Measurements from ENCODE around the gene VAMP8. TPM values are rescaled to one million over a fixed set of nuclear protein-coding genes. Genes with fewer than 3 reads are reported as not detected.
"Not testable (repeated sequence)": the region's sequence is repeated elsewhere in the genome, so short reads cannot be mapped to it uniquely, and the experiment has no call there.

VAMP8 gene
- total and polyA plus RNA-seq, 2 donors = 14.8 to 89.9 TPM

- Histone ChIP-seq H3K27ac (ENCODE audit: low read depth) (no peak overlapping the region), H3K4me1 (ENCODE audit: insufficient read depth) (no peaks in the 10 kb centered on the region), H3K36me3 (ENCODE audit: insufficient read depth) (peaks cover 4% of the 10 kb centered on the region), H3K4me3 (ENCODE audit: low read depth, low read length) (no peak overlapping the region)
- 70% methylated on average over 9 of the region's 9 CpGs for WGBS
- peak; percentile 56 for DNase-seq (ENCODE audit: extremely low spot score)
These were observed 25.4 kb upstream of the VAMP8 start for GRCh38 chr2:85551698-85552678.

DNA sequence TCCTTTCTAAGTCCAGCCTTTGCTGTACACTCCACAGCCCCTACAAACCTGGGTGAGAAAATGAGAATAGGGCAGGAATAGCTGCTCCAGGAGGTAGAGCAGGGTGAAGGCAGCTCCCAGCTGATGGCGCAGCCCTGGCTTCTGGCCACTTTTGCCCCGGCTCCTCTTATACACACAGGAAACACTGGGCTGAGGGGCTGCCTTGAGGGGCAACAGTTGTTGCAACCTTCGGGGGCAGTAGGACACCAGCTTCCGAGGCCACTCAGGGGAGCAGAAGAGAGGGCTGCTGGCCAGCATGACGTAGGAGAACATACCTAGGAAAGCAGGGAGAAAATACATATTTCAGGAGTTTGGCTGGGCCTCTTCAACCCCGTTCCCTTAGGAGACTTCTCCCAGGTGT lies 24.2 kb upstream of the VAMP8 start:
- Histone ChIP-seq H3K4me1 (ENCODE audit: insufficient read depth) (no peaks in the 10 kb centered on the region), H3K36me3 (ENCODE audit: insufficient read depth) (peaks cover 4% of the 10 kb centered on the region), H3K4me3 (ENCODE audit: low read depth, low read length) (no peak overlapping the region), H3K27ac (ENCODE audit: low read depth) (no peak overlapping the region)
- no peak for DNase-seq (ENCODE audit: extremely low spot score)
- WGBS = 77% methylated on average over 6 of the region's 6 CpGs

DNA sequence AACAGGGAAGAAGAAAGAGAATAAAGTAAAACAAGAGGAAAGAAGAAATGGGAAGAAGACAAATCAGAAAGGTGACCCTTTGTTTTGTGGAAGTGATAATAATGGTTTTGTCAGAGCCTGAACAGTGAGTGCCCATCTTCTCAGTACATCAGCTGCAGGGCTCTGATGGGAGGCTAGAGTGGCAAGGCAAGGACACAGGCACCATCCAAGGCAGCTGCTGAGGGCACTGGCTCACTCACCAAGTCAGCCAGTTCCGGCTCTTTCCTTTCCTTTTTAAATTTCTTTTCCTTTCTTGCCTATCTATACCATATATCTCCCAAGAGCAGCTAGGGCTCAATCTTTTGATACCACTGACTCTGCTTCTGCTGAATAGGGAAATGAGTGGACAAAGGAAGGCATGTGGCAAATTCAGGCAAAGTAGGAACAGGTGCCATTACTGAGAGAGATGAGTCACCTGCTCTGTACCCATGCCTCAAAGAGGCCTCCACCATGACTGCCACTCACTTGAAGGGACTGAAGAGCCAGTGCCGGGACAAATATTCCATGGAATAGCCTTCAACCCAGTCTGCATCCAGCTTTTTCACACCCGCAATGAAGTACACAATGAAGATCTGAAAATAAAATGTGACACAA lies 22.3 kb upstream of the VAMP8 start:
- Histone ChIP-seq H3K4me3 (ENCODE audit: low read depth, low read length) (no peak overlapping the region), H3K4me1 (ENCODE audit: insufficient read depth) (peaks cover 2% of the 10 kb centered on the region), H3K27ac (ENCODE audit: low read depth) (no peak overlapping the region), H3K36me3 (ENCODE audit: insufficient read depth) (peaks cover 4% of the 10 kb centered on the region)
- WGBS = 92% methylated on average over 3 of the region's 3 CpGs
- no peak for DNase-seq (ENCODE audit: extremely low spot score)

- H3K4me3 ChIP-seq (ENCODE audit: low read depth, low read length) = no peak overlapping the region
- H3K36me3 ChIP-seq (ENCODE audit: insufficient read depth) = peaks cover 3% of the 10 kb centered on the region
- no peak for DNase-seq (ENCODE audit: extremely low spot score)
- 92% methylated on average over 5 of the region's 5 CpGs for WGBS
- H3K4me1 ChIP-seq (ENCODE audit: insufficient read depth) = peaks cover 2% of the 10 kb centered on the region
- H3K27ac ChIP-seq (ENCODE audit: low read depth) = no peak overlapping the region
These were observed 20.3 kb upstream of the VAMP8 start for GRCh38 chr2:85557130-85557529.

GRCh38 chr2:85558160-85558559 lies 19.2 kb upstream of the VAMP8 start:
- WGBS = 91% methylated on average over 1 of the region's 1 CpG
- Histone ChIP-seq H3K27ac (ENCODE audit: low read depth) (no peak overlapping the region), H3K4me3 (ENCODE audit: low read depth, low read length) (no peak overlapping the region), H3K4me1 (ENCODE audit: insufficient read depth) (peaks cover 2% of the 10 kb centered on the region), H3K36me3 (ENCODE audit: insufficient read depth) (peaks cover 1% of the 10 kb centered on the region)
- no peak for DNase-seq (ENCODE audit: extremely low spot score)

DNA sequence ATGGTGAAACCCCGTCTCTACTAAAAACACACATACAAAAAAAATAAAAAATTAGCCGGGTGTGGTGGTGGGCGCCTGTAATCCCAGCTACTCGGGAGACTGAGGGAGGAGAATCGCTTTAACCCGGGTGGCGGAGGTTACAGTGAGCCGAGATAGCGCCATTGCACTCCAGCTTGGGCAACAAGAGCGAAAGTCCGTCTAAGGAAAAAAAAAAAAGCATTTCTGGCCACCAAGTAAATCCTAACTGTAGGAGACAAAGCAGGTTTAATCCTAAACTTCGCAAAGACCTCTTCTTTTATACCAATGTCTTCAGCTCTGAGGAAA lies 17.0 kb upstream of the VAMP8 start:
- not testable (repeated sequence) for H3K4me1 ChIP-seq (ENCODE audit: insufficient read depth); H3K27ac ChIP-seq (ENCODE audit: low read depth); H3K36me3 ChIP-seq (ENCODE audit: insufficient read depth); DNase-seq (ENCODE audit: extremely low spot score)
- WGBS = 83% methylated on average over 12 of the region's 12 CpGs
- H3K4me3 ChIP-seq (ENCODE audit: low read depth, low read length) = peak overlapping the region; percentile 82

DNA sequence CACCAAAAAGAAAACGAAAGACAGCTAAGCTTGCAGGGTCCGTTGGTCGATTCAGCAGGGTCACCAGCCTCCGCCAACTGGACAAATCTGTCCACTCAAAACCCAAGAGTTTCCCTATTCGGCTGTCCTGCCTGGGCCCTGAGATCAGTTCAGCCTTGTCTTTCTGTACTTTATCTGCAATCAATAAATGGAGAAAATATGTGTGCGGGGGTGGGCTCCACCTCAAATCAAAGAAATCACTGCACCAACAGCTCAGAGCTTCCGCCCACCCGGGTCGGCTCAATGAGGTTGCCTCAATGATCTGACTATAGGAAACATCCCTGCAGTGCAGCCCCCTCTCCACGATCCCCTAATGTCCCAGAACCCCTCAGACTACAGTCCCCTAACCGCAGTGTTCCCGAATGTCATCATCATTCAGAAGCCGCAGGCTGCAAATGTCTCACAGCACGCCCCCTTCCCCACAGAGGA lies 16.5 kb upstream of the VAMP8 start:
- no peaks in the 10 kb centered on the region for H3K36me3 ChIP-seq (ENCODE audit: insufficient read depth)
- peak overlapping the region; percentile 60 for H3K27ac ChIP-seq (ENCODE audit: low read depth)
- WGBS = 2% methylated on average over 14 of the region's 14 CpGs
- DNase-seq (ENCODE audit: extremely low spot score) = no peak
- H3K4me3 ChIP-seq (ENCODE audit: low read depth, low read length) = peak overlapping the region; percentile 82
- peaks cover 2% of the 10 kb centered on the region for H3K4me1 ChIP-seq (ENCODE audit: insufficient read depth)

DNA sequence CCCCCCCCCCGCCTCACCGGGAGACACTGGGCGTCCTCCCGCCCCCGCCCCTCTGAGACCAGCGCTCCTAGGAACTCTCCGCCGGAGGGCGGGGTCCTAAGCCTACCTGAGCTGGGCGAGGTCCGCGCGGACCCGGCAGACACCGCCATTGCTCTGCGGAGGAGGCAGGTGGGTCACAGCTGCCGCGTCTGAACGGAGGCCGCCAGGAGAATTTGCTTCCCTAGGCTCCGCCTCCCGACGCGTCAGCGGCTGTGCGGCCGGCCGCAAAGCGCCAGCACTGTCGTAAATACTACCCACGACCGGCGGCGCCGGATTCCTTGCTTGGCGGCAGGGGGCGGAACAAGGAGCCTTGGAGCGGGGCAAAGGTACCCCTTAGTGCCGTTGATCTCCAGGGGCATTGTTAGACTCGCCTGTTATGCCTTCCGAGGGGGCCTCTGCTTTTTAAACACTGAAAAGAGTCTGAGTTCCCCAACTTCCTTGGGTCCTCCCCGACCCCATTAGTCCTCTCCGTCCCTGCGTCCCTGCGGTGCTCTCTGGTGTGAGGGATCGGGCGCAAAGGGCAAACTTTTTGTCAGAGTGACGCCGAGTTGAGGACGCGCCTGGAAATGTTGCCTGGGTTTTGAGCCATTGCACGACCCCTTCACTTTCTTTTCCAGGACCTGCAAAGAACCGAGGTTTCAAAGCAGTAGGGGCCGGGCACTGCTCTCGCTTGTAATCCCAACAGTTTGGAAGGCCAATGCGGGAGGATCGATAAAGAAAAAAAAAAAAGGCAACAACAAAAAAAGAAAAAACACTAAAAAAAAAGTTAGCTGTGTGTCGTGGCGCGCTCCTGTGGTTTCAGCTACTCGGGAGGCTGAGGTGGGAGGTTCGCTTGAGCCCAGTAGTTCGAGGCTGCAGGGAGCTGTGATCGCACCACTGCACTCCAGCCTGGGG lies 15.8 kb upstream of the VAMP8 start, which contains the start of gene GGCX:
Gene GGCX (minus strand): TSS at position 214 of the 933 bp plus-strand sequence. CDS start 65 bp downstream, at position 149.
- H3K27ac ChIP-seq (ENCODE audit: low read depth) = peak within 1 kb of the TSS; percentile 83
- WGBS = 4% methylated on average over 64 of the region's 64 CpGs

DNA sequence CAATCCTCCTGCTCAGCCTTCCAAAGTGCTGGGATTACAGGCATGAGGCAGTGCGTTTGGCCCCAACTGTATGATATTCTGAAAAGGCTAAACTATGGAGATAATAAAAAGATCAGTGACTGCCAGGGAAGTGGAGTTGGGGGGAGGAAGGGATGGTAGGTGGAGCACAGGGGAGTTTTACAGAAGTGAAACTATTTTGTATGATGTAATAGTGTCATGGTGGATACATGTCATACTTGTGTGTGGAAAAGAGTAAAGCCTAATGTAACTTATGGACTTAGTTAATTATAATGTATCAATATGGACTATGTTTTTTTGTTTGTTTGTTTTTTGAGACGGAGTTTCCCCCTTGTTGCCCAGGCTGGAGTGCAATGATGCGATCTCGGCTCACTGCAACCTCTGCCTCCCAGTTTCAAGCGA lies 13.2 kb upstream of the VAMP8 start:
- no peak overlapping the region for H3K4me3 ChIP-seq (ENCODE audit: low read depth, low read length)
- H3K4me1 ChIP-seq (ENCODE audit: insufficient read depth) = peaks cover 2% of the 10 kb centered on the region
- H3K36me3 ChIP-seq (ENCODE audit: insufficient read depth) = no peaks in the 10 kb centered on the region
- 76% methylated on average over 5 of the region's 5 CpGs for WGBS
- no peak for DNase-seq (ENCODE audit: extremely low spot score)
- no peak overlapping the region for H3K27ac ChIP-seq (ENCODE audit: low read depth)

More for the DNA sequence above, 15.8 kb upstream of the VAMP8 start, which contains the start of gene GGCX:
- H3K4me3 ChIP-seq (ENCODE audit: low read depth, low read length) = peak within 1 kb of the TSS; percentile 82
- H3K36me3 ChIP-seq (ENCODE audit: insufficient read depth) = no peaks in the 10 kb centered on the region
- H3K4me1 ChIP-seq (ENCODE audit: insufficient read depth) = peaks cover 2% of the 10 kb centered on the region
- DNase-seq (ENCODE audit: extremely low spot score) = peak; percentile 87

DNA sequence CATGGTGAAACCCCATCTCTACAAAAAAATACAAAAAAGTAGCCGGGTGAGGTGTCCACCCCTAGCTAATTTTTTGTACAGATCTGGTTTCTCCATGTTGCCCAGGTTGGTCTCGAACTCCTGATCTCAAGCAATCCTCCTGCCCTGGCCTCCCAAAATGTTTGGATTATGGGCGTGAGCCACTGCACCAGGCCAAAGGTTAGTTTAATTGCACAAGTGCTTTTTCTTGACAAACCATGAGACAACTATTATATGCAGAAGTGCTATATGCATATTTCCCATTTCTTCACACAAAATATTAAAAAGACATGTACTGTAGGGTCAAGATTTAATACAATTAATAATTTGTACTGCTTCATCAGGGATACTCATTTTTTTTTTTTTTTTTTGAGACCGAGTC lies 11.1 kb upstream of the VAMP8 start:
- no peaks in the 10 kb centered on the region for H3K4me1 ChIP-seq (ENCODE audit: insufficient read depth)
- 73% methylated on average over 4 of the region's 4 CpGs for WGBS
- H3K27ac ChIP-seq (ENCODE audit: low read depth) = no peak overlapping the region
- no peak for DNase-seq (ENCODE audit: extremely low spot score)
- H3K4me3 ChIP-seq (ENCODE audit: low read depth, low read length) = no peak overlapping the region
- no peaks in the 10 kb centered on the region for H3K36me3 ChIP-seq (ENCODE audit: insufficient read depth)

DNA sequence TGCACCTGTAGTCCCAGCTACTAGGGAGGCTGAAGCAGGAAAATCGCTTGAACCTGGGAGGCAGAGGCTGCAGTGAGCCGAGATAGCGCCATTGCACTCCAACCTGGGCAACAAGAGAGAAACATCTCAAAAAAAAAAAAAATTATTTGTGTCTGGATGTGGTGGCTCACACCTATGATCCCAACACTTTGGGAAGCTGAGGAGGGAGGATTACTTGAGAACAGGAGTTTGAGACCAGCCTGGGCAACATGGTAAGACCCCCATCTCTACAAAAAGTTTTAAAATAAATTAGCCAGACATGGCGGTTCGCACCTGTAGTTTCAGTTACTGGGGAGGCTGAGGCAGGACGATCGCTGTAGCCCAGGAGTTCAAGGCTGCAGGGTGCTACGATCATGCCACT lies 1.6 kb upstream of the VAMP8 start:
- DNase-seq (ENCODE audit: extremely low spot score) = no peak
- WGBS = 89% methylated on average over 8 of the region's 8 CpGs
- Histone ChIP-seq H3K4me3 (ENCODE audit: low read depth, low read length) (no peak overlapping the region), H3K4me1 (ENCODE audit: insufficient read depth) (peaks cover 2% of the 10 kb centered on the region), H3K36me3 (ENCODE audit: insufficient read depth) (no peaks in the 10 kb centered on the region), H3K27ac (ENCODE audit: low read depth) (no peak overlapping the region)

GRCh38 chr2:85577063-85577385 lies 362 bp upstream of the VAMP8 start:
- DNase-seq (ENCODE audit: extremely low spot score) = no peak
- no peak overlapping the region for H3K4me3 ChIP-seq (ENCODE audit: low read depth, low read length)
- WGBS = 69% methylated on average over 3 of the region's 3 CpGs
- peaks cover 2% of the 10 kb centered on the region for H3K4me1 ChIP-seq (ENCODE audit: insufficient read depth)
- H3K27ac ChIP-seq (ENCODE audit: low read depth) = no peak overlapping the region
- no peaks in the 10 kb centered on the region for H3K36me3 ChIP-seq (ENCODE audit: insufficient read depth)
